IPS DF 4.7 (cell line): ENCODE results near the gene RNF220.

Source experiments
- DNase-seq: peaks from one replicate; pipeline ENCODE4 v3.0.0-alpha.2; 2013; ENCODE audit warnings: low spot score; ENCODE audit errors: extremely low read depth

RNF220 gene

DNA sequence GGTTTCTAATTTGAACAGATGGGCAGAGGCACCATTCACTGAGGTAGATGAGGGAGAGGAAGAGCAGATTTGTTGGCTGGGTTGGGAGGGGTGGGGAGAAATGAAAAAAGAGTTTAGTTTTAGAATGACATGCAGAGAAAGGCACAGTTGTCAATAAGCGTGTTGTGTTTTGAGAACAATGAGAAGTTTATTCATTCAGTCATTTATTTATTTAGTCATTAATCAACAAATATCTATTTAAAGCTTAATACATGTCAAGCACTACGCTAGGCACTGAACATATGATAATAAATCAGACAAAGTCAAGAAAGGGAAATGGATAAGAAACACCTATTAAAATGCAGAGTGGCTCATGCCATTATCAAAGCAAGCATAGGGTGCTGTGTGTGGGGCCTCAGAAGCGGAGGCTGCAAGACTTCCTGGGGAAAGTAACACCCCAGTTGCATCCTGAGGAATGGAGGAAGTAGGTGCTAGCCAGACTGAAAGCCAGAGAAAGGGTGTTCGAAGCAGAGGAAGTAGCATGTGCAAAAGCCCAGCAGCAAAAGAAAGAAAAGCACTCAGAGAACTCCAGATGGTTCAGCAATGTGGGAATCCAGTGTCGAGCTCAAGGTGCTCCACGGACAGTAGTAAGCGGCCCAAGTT, 114.1 kb downstream of the RNF220 start:
- no peak for DNase-seq

- no peak for DNase-seq
Observed at GRCh38 chr1:44521378-44522080, 116.5 kb downstream of the RNF220 start.

GRCh38 chr1:44523593-44524591, 118.8 kb downstream of the RNF220 start:
- no peak for DNase-seq

GRCh38 chr1:44524655-44525500, 119.8 kb downstream of the RNF220 start:
- DNase-seq, result no peak

GRCh38 chr1:44526295-44527073, 121.4 kb downstream of the RNF220 start:
- no peak for DNase-seq

DNA sequence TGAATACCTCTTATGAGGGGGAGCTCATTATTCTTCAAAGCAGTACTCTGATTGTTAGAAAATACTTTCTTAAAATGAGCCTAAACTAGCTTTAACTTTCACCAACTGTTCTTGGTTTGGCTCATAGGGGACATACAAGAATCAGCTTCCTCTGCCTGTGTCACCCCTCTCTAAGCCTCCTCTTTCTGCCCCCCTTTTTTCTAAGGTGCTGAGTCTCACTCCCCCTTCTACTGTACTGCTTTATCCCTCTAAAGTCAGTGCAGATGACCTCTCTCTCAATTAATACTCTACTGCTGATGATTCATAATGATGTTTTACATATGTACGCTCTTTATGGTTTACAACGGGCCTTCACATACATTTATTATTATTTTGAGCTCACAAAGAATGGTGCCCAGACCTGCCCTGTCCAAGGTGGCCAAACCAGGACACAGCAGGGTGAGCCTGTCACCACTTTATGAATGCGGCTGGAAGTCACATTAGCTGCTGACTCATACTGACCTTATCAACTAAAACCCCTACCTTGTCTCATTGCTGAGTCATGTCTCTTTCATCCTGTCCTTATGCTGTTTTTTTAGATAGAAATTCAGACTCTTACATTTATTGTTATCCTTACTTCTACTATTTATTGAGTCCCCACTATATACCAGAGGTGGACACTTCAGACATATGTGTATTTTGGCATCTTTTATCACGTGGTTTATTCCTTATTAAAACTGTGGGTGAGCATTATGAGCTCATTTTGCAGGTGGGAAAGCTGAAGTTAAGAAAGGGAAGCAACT, 126.9 kb downstream of the RNF220 start:
- DNase-seq, result no peak

GRCh38 chr1:44532567-44532944, 127.5 kb downstream of the RNF220 start:
- no peak for DNase-seq

GRCh38 chr1:44534771-44535170, 129.7 kb downstream of the RNF220 start:
- no peak for DNase-seq

GRCh38 chr1:44536357-44537209, 131.5 kb downstream of the RNF220 start:
- DNase-seq, result no peak

DNA sequence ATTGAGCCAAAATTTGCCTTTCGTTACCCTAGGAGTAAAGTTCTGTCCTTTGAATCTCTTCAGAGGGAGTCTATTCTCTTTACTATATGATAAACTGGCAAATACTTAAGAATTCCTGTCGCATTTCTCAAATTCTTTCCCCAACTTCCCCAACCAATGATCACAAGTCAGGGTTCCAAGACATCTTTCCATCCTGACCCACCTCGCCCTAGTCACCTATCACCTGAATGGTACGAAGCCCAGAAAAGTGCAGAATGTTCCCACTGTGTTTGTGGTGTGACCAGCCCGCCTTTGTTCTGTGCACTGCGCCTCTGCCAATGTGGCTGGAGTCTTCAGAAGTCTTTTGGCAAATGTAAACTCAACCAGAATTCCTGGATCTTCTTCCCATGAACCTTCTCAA, 132.5 kb downstream of the RNF220 start:
- no peak for DNase-seq

DNA sequence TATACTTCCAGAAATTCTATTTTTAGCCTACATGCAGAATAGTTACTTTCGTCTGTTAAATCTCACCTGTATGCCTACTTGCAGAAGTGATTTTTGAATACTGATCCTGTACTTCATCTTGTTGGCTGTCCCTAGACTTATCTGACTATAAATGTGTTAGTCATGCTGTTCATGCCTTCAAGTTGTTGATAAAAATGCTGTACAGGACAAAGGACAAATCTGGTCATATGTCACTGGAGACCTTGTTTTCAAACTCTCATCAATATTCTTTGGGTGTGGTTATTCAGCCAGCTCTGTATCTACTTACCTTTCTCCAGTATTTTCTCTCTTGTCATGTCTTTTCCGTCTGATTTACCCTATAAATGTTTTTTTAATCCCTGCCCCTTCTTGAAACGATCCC, 132.9 kb downstream of the RNF220 start:
- DNase-seq, result no peak

GRCh38 chr1:44539991-44540730, 135.1 kb downstream of the RNF220 start:
- DNase-seq, result no peak

DNA sequence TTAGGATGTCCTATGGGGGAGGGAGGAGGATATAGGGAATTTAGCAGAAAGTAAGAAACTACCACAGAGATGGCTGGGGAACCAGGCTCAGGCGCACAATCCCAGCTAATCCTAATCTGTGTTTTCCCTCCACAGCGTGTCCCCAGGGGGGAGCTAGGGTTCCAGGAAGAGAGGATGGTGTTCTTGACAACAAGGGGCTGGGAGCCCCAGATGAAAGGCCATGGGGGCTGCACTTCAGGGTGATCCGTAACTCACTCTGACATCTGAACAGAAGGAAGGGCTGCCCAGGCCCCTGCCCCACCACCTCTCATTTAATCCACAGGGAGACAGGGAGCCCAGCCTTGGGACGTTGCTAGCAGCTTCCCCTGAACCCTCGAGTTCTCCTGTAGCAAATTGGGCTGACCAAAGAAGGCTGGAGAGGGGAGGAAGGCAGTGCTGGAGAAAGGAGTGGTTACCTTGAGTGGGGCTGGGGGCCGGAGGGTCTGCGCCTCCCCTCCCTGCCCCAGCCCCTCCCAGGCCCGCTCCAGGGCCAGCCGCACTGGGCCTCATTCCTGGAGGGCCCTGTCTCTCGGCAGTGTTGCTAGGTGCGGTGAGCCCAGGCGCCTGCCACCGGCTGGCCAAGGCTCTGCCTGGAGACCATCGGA, 137.5 kb downstream of the RNF220 start:
- DNase-seq, result no peak

GRCh38 chr1:44543064-44543744, 138.1 kb downstream of the RNF220 start:
- DNase-seq, result peak; percentile 95

DNA sequence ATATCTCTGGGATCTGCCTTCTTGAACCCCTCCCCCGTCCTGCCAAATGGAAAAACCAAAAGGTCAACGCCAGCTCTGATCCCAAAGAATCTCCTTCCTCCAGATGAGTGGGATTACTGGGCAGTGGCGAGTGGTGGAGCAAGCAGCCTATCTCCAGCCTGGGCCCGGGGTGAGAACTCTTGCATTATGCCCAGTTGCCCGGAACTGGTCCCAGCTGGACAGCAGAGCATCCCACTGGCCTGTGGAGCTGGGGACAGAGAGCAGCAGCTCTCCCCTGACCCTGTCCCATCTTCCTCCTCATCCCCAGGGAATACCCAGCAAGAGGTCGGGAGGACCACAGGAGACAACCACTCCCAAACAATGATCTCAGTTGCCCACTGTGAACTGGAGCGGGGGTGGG, 138.7 kb downstream of the RNF220 start:
- DNase-seq, result no peak

DNA sequence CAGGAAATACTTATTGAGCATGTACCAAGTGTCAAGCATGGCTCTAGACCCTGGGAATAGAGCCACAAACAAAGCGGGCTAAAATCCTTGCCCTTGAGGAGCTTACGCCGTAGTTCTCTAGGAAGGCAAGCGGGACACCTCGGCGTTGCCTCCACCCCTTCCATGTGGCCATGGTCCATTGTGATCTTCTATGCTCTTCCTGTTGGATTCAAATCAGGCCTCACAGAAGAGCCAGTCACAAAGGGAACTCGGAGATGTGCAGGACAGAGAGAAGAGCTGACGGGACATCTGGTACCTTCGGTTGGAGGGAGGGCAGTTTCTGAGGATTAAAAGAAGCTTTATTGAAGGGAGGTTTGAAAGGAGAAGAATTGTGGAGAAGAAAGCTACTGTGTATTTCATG, 139.9 kb downstream of the RNF220 start:
- no peak for DNase-seq

GRCh38 chr1:44545961-44546360, 140.9 kb downstream of the RNF220 start:
- DNase-seq, result no peak
